HEK293 (cell line): ENCODE measurements around the gene UVSSA.

Source experiments
- CTCF ChIA-PET: fragments of 350-600 bp; formaldehyde crosslinking; extraction: SDS; loops from one replicate; lab custom pipeline; 2021; ENCODE audit warnings: antibody characterized with exemption; lab: Yijun Ruan, JAX
- POLR2A ChIA-PET: fragments of 300-600 bp; formaldehyde crosslinking; extraction: SDS; loops from one replicate; lab custom pipeline; 2020; ENCODE audit warnings: antibody characterized with exemption, inconsistent platforms; lab: Yijun Ruan, JAX
- H3K27ac ChIP-seq: fragments of 200-500 bp; sonication (Bioruptor generic); 2 replicates; pipeline ENCODE4 v1.5.1; 2014; ENCODE audit warnings: low read depth, low read length, control low read depth, inconsistent platforms; ENCODE audit errors: extremely low read depth
- H3K36me3 ChIP-seq, 2 experiments: fragments of 200-500 bp in 1 of 2; sonication (Bioruptor generic) in 1 of 2; 1 replicate in 1 of 2; 2 replicates in 1 of 2; pipeline ENCODE4 v1.5.1; 2014 to 2017; ENCODE audit warnings: inconsistent platforms in 2 of 2, low read length in 2 of 2; ENCODE audit not compliant: control insufficient read depth in 2 of 2, insufficient read depth in 1 of 2
- H3K4me1 ChIP-seq: fragments of 200-500 bp; sonication (Bioruptor generic); 2 replicates; pipeline ENCODE4 v1.5.1; 2014; ENCODE audit warnings: mild to moderate bottlenecking, low read length, inconsistent platforms; ENCODE audit not compliant: control insufficient read depth, insufficient read depth
- H3K4me3 ChIP-seq: 2 replicates; pipeline ENCODE4 v1.5.1; 2011; ENCODE audit warnings: low read depth, mild to moderate bottlenecking, control low read depth, low read length, moderate library complexity
- H3K9me3 ChIP-seq: fragments of 200-500 bp; sonication (Bioruptor generic); 2 replicates; pipeline ENCODE4 v1.5.1; 2014; ENCODE audit warnings: low read depth, low read length, inconsistent platforms; ENCODE audit not compliant: control insufficient read depth, insufficient read depth
- EGR2 ChIP-seq: fragments of 450-650 bp; formaldehyde crosslinking; IDR thresholded peaks from 2 replicates; pipeline ENCODE4 v1.5.1; 2016; ENCODE audit warnings: low read depth, missing biosample characterization, missing genetic modification characterization
- GLIS1 ChIP-seq: fragments of 450-650 bp; formaldehyde crosslinking; IDR thresholded peaks from 2 replicates; pipeline ENCODE4 v1.5.1; 2016; ENCODE audit warnings: missing biosample characterization, missing genetic modification characterization
- KLF1 ChIP-seq: fragments of 450-650 bp; formaldehyde crosslinking; IDR thresholded peaks from 2 replicates; pipeline ENCODE4 v1.5.1; 2016; ENCODE audit warnings: missing biosample characterization, missing genetic modification characterization
- MYNN ChIP-seq: fragments of 450-650 bp; formaldehyde crosslinking; IDR thresholded peaks from 2 replicates; pipeline ENCODE4 v1.5.1; 2016; ENCODE audit warnings: missing biosample characterization, missing genetic modification characterization, borderline replicate concordance
- REPIN1 ChIP-seq: fragments of 450-650 bp; formaldehyde crosslinking; IDR thresholded peaks from 2 replicates; pipeline ENCODE4 v1.5.1; 2017; ENCODE audit warnings: missing biosample characterization, missing genetic modification characterization, low read depth
- REST ChIP-seq: fragments of 450-650 bp; formaldehyde crosslinking; IDR thresholded peaks from 2 replicates; pipeline ENCODE4 v1.5.1; 2016; ENCODE audit warnings: missing biosample characterization, missing genetic modification characterization
- SALL2 ChIP-seq: fragments of 450-650 bp; formaldehyde crosslinking; IDR thresholded peaks from 2 replicates; pipeline ENCODE4 v1.5.0; 2017; ENCODE audit warnings: missing biosample characterization, mild to moderate bottlenecking, missing genetic modification characterization, borderline replicate concordance
- WT1 ChIP-seq: fragments of 450-650 bp; formaldehyde crosslinking; IDR thresholded peaks from 2 replicates; pipeline ENCODE4 v1.5.1; 2016; ENCODE audit warnings: missing biosample characterization, missing genetic modification characterization
- YY2 ChIP-seq: fragments of 450-650 bp; formaldehyde crosslinking; IDR thresholded peaks from 2 replicates; pipeline ENCODE4 v1.5.1; 2016; ENCODE audit warnings: missing biosample characterization, missing genetic modification characterization
- ZBTB21 ChIP-seq: fragments of 450-650 bp; formaldehyde crosslinking; IDR thresholded peaks from 2 replicates; pipeline ENCODE4 v1.5.1; 2017; ENCODE audit warnings: missing biosample characterization, missing genetic modification characterization
- ZBTB8A ChIP-seq: fragments of 450-650 bp; formaldehyde crosslinking; IDR thresholded peaks from 2 replicates; pipeline ENCODE4 v1.5.1; 2016; ENCODE audit warnings: missing biosample characterization, missing genetic modification characterization
- ZFHX2 ChIP-seq: fragments of 450-650 bp; formaldehyde crosslinking; conservative IDR thresholded peaks from 2 replicates; pipeline ENCODE4 v1.5.1; 2016; ENCODE audit warnings: missing biosample characterization, missing genetic modification characterization
- ZFP37 ChIP-seq: fragments of 450-650 bp; formaldehyde crosslinking; IDR thresholded peaks from 2 replicates; pipeline ENCODE4 v1.5.1; 2016; ENCODE audit warnings: missing biosample characterization, missing genetic modification characterization
- ZFP41 ChIP-seq: fragments of 450-650 bp; formaldehyde crosslinking; IDR thresholded peaks from 2 replicates; pipeline ENCODE4 v1.5.1; 2016; ENCODE audit warnings: missing biosample characterization, missing genetic modification characterization, borderline replicate concordance
- ZNF23 ChIP-seq: fragments of 450-650 bp; formaldehyde crosslinking; IDR thresholded peaks from 2 replicates; pipeline ENCODE4 v1.5.1; 2016; ENCODE audit warnings: missing biosample characterization, missing genetic modification characterization, borderline replicate concordance
- ZNF239 ChIP-seq: fragments of 450-650 bp; formaldehyde crosslinking; IDR thresholded peaks from 2 replicates; pipeline ENCODE4 v1.5.1; 2016; ENCODE audit warnings: missing biosample characterization, missing genetic modification characterization
- ZNF335 ChIP-seq: fragments of 450-650 bp; formaldehyde crosslinking; conservative IDR thresholded peaks from 2 replicates; pipeline ENCODE4 v1.5.1; 2016; ENCODE audit warnings: missing biosample characterization, missing genetic modification characterization
- ZNF404 ChIP-seq: fragments of 450-650 bp; formaldehyde crosslinking; IDR thresholded peaks from 2 replicates; pipeline ENCODE4 v1.5.1; 2017; ENCODE audit warnings: missing biosample characterization, missing genetic modification characterization
- ZNF529 ChIP-seq: fragments of 450-650 bp; formaldehyde crosslinking; IDR thresholded peaks from 2 replicates; pipeline ENCODE4 v1.5.1; 2017; ENCODE audit warnings: missing genetic modification characterization, missing biosample characterization; ENCODE audit not compliant: insufficient replicate concordance
- ZNF658 ChIP-seq: fragments of 450-650 bp; formaldehyde crosslinking; IDR thresholded peaks from 2 replicates; pipeline ENCODE4; 2016; ENCODE audit warnings: missing biosample characterization, missing genetic modification characterization
- ZNF747 ChIP-seq: fragments of 450-650 bp; formaldehyde crosslinking; IDR thresholded peaks from 2 replicates; pipeline ENCODE4 v1.5.1; 2016; ENCODE audit warnings: missing biosample characterization, missing genetic modification characterization
- ZNF777 ChIP-seq: fragments of 450-650 bp; formaldehyde crosslinking; IDR thresholded peaks from 2 replicates; pipeline ENCODE4 v1.5.1; 2017; ENCODE audit warnings: missing biosample characterization, missing genetic modification characterization, borderline replicate concordance

Gene UVSSA

GRCh38 chr4:1352567-1352900 lies 5.5 kb downstream of the UVSSA start:
- no peaks in the 10 kb centered on the region for H3K9me3 ChIP-seq
- no peak overlapping the region for H3K27ac ChIP-seq
- ChIA-PET POLR2A (no interaction called here), CTCF (interaction anchor here (0.5 to 1.2 kb wide), 6 partner anchors 8 to 277 kb away, joined by 3 to 10 read pairs (median 4); no protein-coding TSS in a partner anchor)
- no peaks in the 10 kb centered on the region for H3K4me1 ChIP-seq
- TF ChIP-seq YY2 (tag by site-specific recombination): no peak
- no peak for TF ChIP-seq KLF1 (tag by site-specific recombination)
- TF ChIP-seq ZBTB8A: no peak
- TF ChIP-seq ZBTB21 (tag by site-specific recombination): no peak
- no peak overlapping the region for H3K4me3 ChIP-seq
- peaks cover 0 to 64% of the 10 kb centered on the region in 2 experiments; a peak in 1 of 3 replicates for H3K36me3 ChIP-seq

GRCh38 chr4:1353186-1354055 lies 6.4 kb downstream of the UVSSA start:
- POLR2A ChIA-PET: interaction anchor here (0.6 kb wide), 1 partner anchor 64 kb away, joined by 3 read pairs; the partner anchor contains the start of gene MAEA
- Histone ChIP-seq H3K4me3 (no peak overlapping the region), H3K4me1 (no peaks in the 10 kb centered on the region), H3K27ac (no peak overlapping the region), H3K9me3 (no peaks in the 10 kb centered on the region), H3K36me3 (peaks cover 0 to 73% of the 10 kb centered on the region in 2 experiments; a peak in 1 of 3 replicates)
- TF ChIP-seq GLIS1 (tag by site-specific recombination) (0 out of 2 replicates have a peak, but pooled peaks have one; percentile 27), ZNF747 (tag by site-specific recombination) (no peak), ZNF658 (no peak)
- CTCF ChIA-PET: interaction anchor here (0.7 to 2.7 kb wide), 5 partner anchors 8 to 274 kb away, joined by 4 to 14 read pairs (median 8); no protein-coding TSS in a partner anchor

GRCh38 chr4:1354136-1354982 lies 7.4 kb downstream of the UVSSA start:
- Histone ChIP-seq H3K4me3 (no peak overlapping the region), H3K27ac (no peak overlapping the region), H3K9me3 (no peaks in the 10 kb centered on the region), H3K36me3 (peaks cover 0 to 79% of the 10 kb centered on the region in 2 experiments; a peak in 1 of 3 replicates), H3K4me1 (no peaks in the 10 kb centered on the region)
- CTCF ChIA-PET: interaction anchor here (1.1 to 2.7 kb wide), 5 partner anchors 11 to 275 kb away, joined by 3 to 14 read pairs (median 4); no protein-coding TSS in a partner anchor
- TF ChIP-seq ZFHX2 (tag by site-specific recombination): peak; percentile 47; the same call in 1 of the 2 replicates
- no peak for TF ChIP-seq ZNF777 (tag by site-specific recombination)
- TF ChIP-seq EGR2 (tag by site-specific recombination): peak; percentile 46; the same call in 1 of the 2 replicates
- POLR2A ChIA-PET: no interaction called here

GRCh38 chr4:1354983-1355275 lies 7.9 kb downstream of the UVSSA start:
- H3K9me3 ChIP-seq: no peaks in the 10 kb centered on the region
- no peaks in the 10 kb centered on the region for H3K4me1 ChIP-seq
- peaks cover 0 to 79% of the 10 kb centered on the region in 2 experiments; a peak in 1 of 3 replicates for H3K36me3 ChIP-seq
- no peak overlapping the region for H3K27ac ChIP-seq
- ChIA-PET CTCF (interaction anchor here (1.1 to 2.7 kb wide), 5 partner anchors 158 to 275 kb away, joined by 3 to 14 read pairs (median 4); no protein-coding TSS in a partner anchor), POLR2A (no interaction called here)
- H3K4me3 ChIP-seq: no peak overlapping the region
- TF ChIP-seq ZNF529: no peak
- TF ChIP-seq REPIN1 (tag by site-specific recombination): no peak
- no peak for TF ChIP-seq MYNN (tag by site-specific recombination)
- TF ChIP-seq REST: no peak
- TF ChIP-seq ZNF404: no peak
- TF ChIP-seq ZNF335: no peak
- no peak for TF ChIP-seq ZNF239 (tag by site-specific recombination)
- TF ChIP-seq WT1 (tag by site-specific recombination): no peak
- TF ChIP-seq ZNF23 (tag by site-specific recombination): no peak
- TF ChIP-seq ZFP41 (tag by site-specific recombination): no peak
- TF ChIP-seq SALL2 (tag by site-specific recombination): no peak
- TF ChIP-seq ZFP37 (tag by site-specific recombination): no peak
